ENCODE measurements around the gene NPW. TPM values are rescaled to one million over a fixed set of nuclear protein-coding genes. Genes with fewer than 3 reads are reported as not detected.

Gene NPW
- total and polyA plus RNA-seq, 9 of the 15 experiments (the other 6 are each of a cell fraction or from before 2014, with no cell fraction given), result 0.14 to 4.0 (median 2.6) TPM; not detected in 4

DNA sequence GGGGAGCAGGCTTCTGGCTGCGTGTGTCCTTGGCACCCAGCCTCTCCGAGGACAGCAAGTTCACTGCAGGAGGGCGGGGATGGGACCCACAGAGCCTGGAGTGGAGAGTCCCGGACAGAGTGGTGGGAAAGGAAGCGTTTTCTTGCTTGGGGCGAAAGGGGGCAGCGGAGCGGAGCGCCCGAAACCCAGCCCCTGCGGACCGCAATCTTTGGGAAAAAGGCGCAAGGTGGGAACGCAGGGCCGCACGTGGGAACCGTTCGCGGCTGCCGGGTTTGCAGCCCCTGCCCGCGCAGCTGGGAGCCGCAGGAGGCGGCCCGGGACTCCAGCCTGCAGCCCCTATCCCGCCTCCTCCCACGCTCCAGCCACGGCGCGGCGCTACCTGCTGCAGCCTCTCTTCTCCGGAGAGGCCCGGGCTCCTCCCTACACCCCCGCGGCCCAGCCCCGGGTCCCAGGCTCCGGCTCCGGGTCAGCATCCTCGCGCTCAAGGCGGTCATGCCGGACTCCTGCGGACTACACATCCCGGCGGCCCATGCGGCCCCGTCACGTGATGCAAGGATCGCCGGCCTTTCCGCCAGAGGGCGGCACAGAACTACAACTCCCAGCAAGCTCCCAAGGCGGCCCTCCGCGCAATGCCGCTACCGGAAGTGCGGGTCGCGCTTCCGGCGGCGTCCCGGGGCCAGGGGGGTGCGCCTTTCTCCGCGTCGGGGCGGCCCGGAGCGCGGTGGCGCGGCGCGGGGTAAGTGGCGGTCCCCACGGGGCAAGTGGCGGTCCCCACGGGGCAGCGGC is 27.9 kb downstream of the NPW start, which contains the start of the genes NTHL1 and TSC2 (continued):
- TF ChIP-seq, protein P1, sequence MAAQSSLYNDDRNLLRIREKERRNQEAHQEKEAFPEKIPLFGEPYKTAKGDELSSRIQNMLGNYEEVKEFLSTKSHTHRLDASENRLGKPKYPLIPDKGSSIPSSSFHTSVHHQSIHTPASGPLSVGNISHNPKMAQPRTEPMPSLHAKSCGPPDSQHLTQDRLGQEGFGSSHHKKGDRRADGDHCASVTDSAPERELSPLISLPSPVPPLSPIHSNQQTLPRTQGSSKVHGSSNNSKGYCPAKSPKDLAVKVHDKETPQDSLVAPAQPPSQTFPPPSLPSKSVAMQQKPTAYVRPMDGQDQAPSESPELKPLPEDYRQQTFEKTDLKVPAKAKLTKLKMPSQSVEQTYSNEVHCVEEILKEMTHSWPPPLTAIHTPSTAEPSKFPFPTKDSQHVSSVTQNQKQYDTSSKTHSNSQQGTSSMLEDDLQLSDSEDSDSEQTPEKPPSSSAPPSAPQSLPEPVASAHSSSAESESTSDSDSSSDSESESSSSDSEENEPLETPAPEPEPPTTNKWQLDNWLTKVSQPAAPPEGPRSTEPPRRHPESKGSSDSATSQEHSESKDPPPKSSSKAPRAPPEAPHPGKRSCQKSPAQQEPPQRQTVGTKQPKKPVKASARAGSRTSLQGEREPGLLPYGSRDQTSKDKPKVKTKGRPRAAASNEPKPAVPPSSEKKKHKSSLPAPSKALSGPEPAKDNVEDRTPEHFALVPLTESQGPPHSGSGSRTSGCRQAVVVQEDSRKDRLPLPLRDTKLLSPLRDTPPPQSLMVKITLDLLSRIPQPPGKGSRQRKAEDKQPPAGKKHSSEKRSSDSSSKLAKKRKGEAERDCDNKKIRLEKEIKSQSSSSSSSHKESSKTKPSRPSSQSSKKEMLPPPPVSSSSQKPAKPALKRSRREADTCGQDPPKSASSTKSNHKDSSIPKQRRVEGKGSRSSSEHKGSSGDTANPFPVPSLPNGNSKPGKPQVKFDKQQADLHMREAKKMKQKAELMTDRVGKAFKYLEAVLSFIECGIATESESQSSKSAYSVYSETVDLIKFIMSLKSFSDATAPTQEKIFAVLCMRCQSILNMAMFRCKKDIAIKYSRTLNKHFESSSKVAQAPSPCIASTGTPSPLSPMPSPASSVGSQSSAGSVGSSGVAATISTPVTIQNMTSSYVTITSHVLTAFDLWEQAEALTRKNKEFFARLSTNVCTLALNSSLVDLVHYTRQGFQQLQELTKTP (IDR thresholded peaks at IDR 0.05; ENCODE audit: low read depth in 1 of 2, partially characterized antibody in 2 of 2), result peak in 1 of 2 experiments; percentile 95
- TF ChIP-seq, protein P2, sequence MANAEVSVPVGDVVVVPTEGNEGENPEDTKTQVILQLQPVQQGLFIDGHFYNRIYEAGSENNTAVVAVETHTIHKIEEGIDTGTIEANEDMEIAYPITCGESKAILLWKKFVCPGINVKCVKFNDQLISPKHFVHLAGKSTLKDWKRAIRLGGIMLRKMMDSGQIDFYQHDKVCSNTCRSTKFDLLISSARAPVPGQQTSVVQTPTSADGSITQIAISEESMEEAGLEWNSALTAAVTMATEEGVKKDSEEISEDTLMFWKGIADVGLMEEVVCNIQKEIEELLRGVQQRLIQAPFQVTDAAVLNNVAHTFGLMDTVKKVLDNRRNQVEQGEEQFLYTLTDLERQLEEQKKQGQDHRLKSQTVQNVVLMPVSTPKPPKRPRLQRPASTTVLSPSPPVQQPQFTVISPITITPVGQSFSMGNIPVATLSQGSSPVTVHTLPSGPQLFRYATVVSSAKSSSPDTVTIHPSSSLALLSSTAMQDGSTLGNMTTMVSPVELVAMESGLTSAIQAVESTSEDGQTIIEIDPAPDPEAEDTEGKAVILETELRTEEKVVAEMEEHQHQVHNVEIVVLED (CRISPR knock-in tag; IDR thresholded peaks at IDR 0.05), result peak; percentile 92
- TF ChIP-seq NR4A1 (CRISPR knock-in tag; IDR thresholded peaks at IDR 0.05), result peak; percentile 55; the same call in 1 of the 2 replicates
- TF ChIP-seq NR4A1 (tag; IDR thresholded peaks at IDR 0.05), result peak; percentile 74; the same call in 1 of the 2 replicates
- no peak for TF ChIP-seq EWSR1 (IDR thresholded peaks at IDR 0.05; ENCODE audit: borderline replicate concordance, low read depth, partially characterized antibody)
- no peak for TF ChIP-seq TAF9B (IDR thresholded peaks at IDR 0.05; ENCODE audit: partially characterized antibody)
- TF ChIP-seq, protein P3, sequence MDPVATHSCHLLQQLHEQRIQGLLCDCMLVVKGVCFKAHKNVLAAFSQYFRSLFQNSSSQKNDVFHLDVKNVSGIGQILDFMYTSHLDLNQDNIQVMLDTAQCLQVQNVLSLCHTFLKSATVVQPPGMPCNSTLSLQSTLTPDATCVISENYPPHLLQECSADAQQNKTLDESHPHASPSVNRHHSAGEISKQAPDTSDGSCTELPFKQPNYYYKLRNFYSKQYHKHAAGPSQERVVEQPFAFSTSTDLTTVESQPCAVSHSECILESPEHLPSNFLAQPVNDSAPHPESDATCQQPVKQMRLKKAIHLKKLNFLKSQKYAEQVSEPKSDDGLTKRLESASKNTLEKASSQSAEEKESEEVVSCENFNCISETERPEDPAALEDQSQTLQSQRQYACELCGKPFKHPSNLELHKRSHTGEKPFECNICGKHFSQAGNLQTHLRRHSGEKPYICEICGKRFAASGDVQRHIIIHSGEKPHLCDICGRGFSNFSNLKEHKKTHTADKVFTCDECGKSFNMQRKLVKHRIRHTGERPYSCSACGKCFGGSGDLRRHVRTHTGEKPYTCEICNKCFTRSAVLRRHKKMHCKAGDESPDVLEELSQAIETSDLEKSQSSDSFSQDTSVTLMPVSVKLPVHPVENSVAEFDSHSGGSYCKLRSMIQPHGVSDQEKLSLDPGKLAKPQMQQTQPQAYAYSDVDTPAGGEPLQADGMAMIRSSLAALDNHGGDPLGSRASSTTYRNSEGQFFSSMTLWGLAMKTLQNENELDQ (CRISPR knock-in tag; IDR thresholded peaks at IDR 0.05; ENCODE audit: borderline replicate concordance), result no peak
- TF ChIP-seq, protein P4, sequence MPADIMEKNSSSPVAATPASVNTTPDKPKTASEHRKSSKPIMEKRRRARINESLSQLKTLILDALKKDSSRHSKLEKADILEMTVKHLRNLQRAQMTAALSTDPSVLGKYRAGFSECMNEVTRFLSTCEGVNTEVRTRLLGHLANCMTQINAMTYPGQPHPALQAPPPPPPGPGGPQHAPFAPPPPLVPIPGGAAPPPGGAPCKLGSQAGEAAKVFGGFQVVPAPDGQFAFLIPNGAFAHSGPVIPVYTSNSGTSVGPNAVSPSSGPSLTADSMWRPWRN (IDR thresholded peaks at IDR 0.05; ENCODE audit: low read depth), result no peak
- TF ChIP-seq, protein P5, sequence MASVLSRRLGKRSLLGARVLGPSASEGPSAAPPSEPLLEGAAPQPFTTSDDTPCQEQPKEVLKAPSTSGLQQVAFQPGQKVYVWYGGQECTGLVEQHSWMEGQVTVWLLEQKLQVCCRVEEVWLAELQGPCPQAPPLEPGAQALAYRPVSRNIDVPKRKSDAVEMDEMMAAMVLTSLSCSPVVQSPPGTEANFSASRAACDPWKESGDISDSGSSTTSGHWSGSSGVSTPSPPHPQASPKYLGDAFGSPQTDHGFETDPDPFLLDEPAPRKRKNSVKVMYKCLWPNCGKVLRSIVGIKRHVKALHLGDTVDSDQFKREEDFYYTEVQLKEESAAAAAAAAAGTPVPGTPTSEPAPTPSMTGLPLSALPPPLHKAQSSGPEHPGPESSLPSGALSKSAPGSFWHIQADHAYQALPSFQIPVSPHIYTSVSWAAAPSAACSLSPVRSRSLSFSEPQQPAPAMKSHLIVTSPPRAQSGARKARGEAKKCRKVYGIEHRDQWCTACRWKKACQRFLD (CRISPR knock-in tag; IDR thresholded peaks at IDR 0.05), result peak; percentile 95
- peak; percentile 57; the same call in 1 of the 2 replicates for TF ChIP-seq KLF6 (CRISPR knock-in tag; IDR thresholded peaks at IDR 0.05; ENCODE audit: borderline replicate concordance)
- peak; percentile 60; the same call in 1 of the 2 replicates for TF ChIP-seq FOXJ2 (tag; IDR thresholded peaks at IDR 0.05)
- no peak for TF ChIP-seq NCOR1 (IDR thresholded peaks at IDR 0.05)
- peak; percentile 48 for TF ChIP-seq FIP1L1 (IDR thresholded peaks at IDR 0.05; ENCODE audit: low read depth, low read length, poor library complexity, severe bottlenecking)

Data from K562 (cell line).